Measurements from ENCODE around the gene PML. TPM values are rescaled to one million over a fixed set of nuclear protein-coding genes. Genes with fewer than 3 reads are reported as not detected.

PML gene
- polyA plus RNA-seq, 1 donor, result 32.6 TPM

Other genes starting within 250 kb of the PML start
- 5.2 TPM for gene INSYN1, start 241.4 kb upstream of the PML start, polyA plus RNA-seq (ENCODE audit: insufficient read length)
- not detected for gene TBC1D21, start 121.2 kb upstream of the PML start, polyA plus RNA-seq (ENCODE audit: insufficient read length)
- 29.7 TPM for gene LOXL1, start 68.3 kb upstream of the PML start, polyA plus RNA-seq (ENCODE audit: insufficient read length)
- 39.0 TPM for gene STOML1, start 2.4 kb upstream of the PML start, polyA plus RNA-seq (ENCODE audit: insufficient read length)
- 0.53 TPM for gene GOLGA6A, start 87.8 kb downstream of the PML start, polyA plus RNA-seq (ENCODE audit: insufficient read length)
- 7.3 TPM for gene ISLR2, start 135.9 kb downstream of the PML start, polyA plus RNA-seq (ENCODE audit: insufficient read length)
- 142 TPM for gene ISLR, start 179.0 kb downstream of the PML start, polyA plus RNA-seq (ENCODE audit: insufficient read length)
- 0.97 TPM for gene STRA6, start 208.1 kb downstream of the PML start, polyA plus RNA-seq (ENCODE audit: insufficient read length)
- not detected for gene CCDC33, start 241.6 kb downstream of the PML start, polyA plus RNA-seq (ENCODE audit: insufficient read length)

Measured in forelimb muscle (tissue), 1 donor.